Uterus (tissue), 2 donors: ENCODE data around the gene FBXL15.

Source experiments
- CTCF ChIP-seq, 4 experiments: fragments of 200-600 bp in 2 of 4; fragments of 450-650 bp in 2 of 4; sonication (generic) in 2 of 4; IDR thresholded peaks; one replicate each; pipeline ENCODE4 v1.5.1; 2016 to 2019; ENCODE audit warnings: antibody characterized with exemption in 4 of 4, mild to moderate bottlenecking in 2 of 4, moderate library complexity in 1 of 4
- POLR2A ChIP-seq, 2 donors: fragments of 450-650 bp; IDR thresholded peaks; one replicate each; pipeline ENCODE4 v1.6.1; 2016; ENCODE audit warnings: antibody characterized with exemption in 2 of 2, mild to moderate bottlenecking in 1 of 2, moderate library complexity in 1 of 2

GRCh38 chr10:102421757-102422512 is 1.3 kb downstream of the FBXL15 start:
- no peak for TF ChIP-seq CTCF (IDR thresholded peaks at IDR 0.05)
- no peak for TF ChIP-seq POLR2A (IDR thresholded peaks at IDR 0.05)
